RCC 7860 (cell line): Measurements from ENCODE around the gene LENEP.
"Not testable (repeated sequence)": the region's sequence is repeated elsewhere in the genome, so short reads cannot be mapped to it uniquely, and the experiment has no call there.

ENCODE experiments used
- DNase-seq: peaks from one replicate; pipeline ENCODE4 v3.0.0-alpha.2; 2015; ENCODE audit warnings: low spot score
- FAIRE-seq: peaks from 2 replicates; lab custom pipeline; 2012; peaks lifted over from hg19 to GRCh38; lab: Jason Lieb, UNC

LENEP gene

GRCh38 chr1:154974102-154974807 is 19.1 kb upstream of the LENEP start, which contains the start of gene CKS1B:
Gene CKS1B (plus strand): TSS chr1:154974681. CDS start chr1:154974746, 65 bp downstream.
- peak; percentile 96 for FAIRE-seq

GRCh38 chr1:154974808-154975408 is 18.5 kb upstream of the LENEP start:
- FAIRE-seq (no peak), DNase-seq (peak; percentile 94)

More at GRCh38 chr1:154974102-154974807, 19.1 kb upstream of the LENEP start, which contains the start of gene CKS1B:
- peak; percentile 100 for DNase-seq

GRCh38 chr1:154975409-154976059 is 17.9 kb upstream of the LENEP start:
- DNase-seq (no peak), FAIRE-seq (no peak)

GRCh38 chr1:154977762-154978161 is 15.6 kb upstream of the LENEP start:
- not testable (repeated sequence) for DNase-seq, FAIRE-seq

GRCh38 chr1:154978360-154978759 is 15.0 kb upstream of the LENEP start:
- DNase-seq (no peak), FAIRE-seq (no peak)

GRCh38 chr1:154982341-154982740 is 11.0 kb upstream of the LENEP start:
- DNase-seq (no peak), FAIRE-seq (no peak)

- FAIRE-seq (peak; percentile 88), DNase-seq (peak; percentile 99)
Observed at GRCh38 chr1:154982897-154983648, 10.3 kb upstream of the LENEP start, which contains the start of gene FLAD1. Gene FLAD1 (plus strand): TSS chr1:154983344. CDS start chr1:154983695, 351 bp downstream.

GRCh38 chr1:154983776-154984466 is 9.5 kb upstream of the LENEP start:
- no peak for FAIRE-seq
- no peak for DNase-seq

- not testable (repeated sequence) for FAIRE-seq, DNase-seq
Observed at GRCh38 chr1:154986736-154987135, 6.7 kb upstream of the LENEP start.

- DNase-seq (no peak), FAIRE-seq (no peak)
Observed at GRCh38 chr1:154987326-154987725, 6.1 kb upstream of the LENEP start.

- DNase-seq (no peak), FAIRE-seq (no peak)
Observed at GRCh38 chr1:154988058-154988954, 5.1 kb upstream of the LENEP start.

- DNase-seq = no peak
- no peak for FAIRE-seq
Observed at GRCh38 chr1:154989195-154989860, 4.1 kb upstream of the LENEP start.

GRCh38 chr1:154990276-154990675 is 3.1 kb upstream of the LENEP start:
- FAIRE-seq (no peak), DNase-seq (no peak)

- peak; percentile 64 for DNase-seq
- FAIRE-seq = no peak
Observed at GRCh38 chr1:154992721-154993571, 440 bp upstream of the LENEP start.

GRCh38 chr1:154994269-154994587 is 842 bp downstream of the LENEP start:
- no peak for FAIRE-seq
- DNase-seq = no peak

- DNase-seq (no peak), FAIRE-seq (no peak)
Observed at GRCh38 chr1:154994591-154994990, 1.2 kb downstream of the LENEP start.

- DNase-seq = peak; percentile 32
Observed at GRCh38 chr1:154995301-154995983, 2.1 kb downstream of the LENEP start.

More at GRCh38 chr1:154995301-154995983, 2.1 kb downstream of the LENEP start:
- peak; percentile 2 for FAIRE-seq
